Right renal pelvis (tissue), 4 donors: Measurements from ENCODE around the gene RCAN1. TPM values are rescaled to one million over a fixed set of nuclear protein-coding genes. Genes with fewer than 3 reads are reported as not detected.
A peak's percentile ranks its signal among the peaks of the same experiment; 100 is the strongest.

Experiments used
- DNase-seq, 4 donors: peaks; one replicate each; pipeline ENCODE4 v3.0.0-alpha.2; 2013; ENCODE audit warnings: low read depth in 4 of 4, low spot score in 3 of 4, missing footprints in 1 of 4
- polyA plus RNA-seq, 4 donors: library from polyadenylated mRNA; unstranded; fragments of 120-200 nt; gene quantifications; one replicate each; pipeline ENCODE4 v1.2.1, GENCODE V29; 2013; ENCODE audit not compliant: insufficient read length in 4 of 4

The RCAN1 gene
- polyA plus RNA-seq, 4 donors, result 34.8 to 39.6 (median 37.2) TPM

GRCh38 chr21:34545079-34545884 lies 69.6 kb downstream of the RCAN1 start:
- DNase-seq, result no peak

GRCh38 chr21:34544032-34544496 lies 70.8 kb downstream of the RCAN1 start:
- peak in 1 of 4 donors; percentile 44 for DNase-seq

GRCh38 chr21:34543017-34543416 lies 71.9 kb downstream of the RCAN1 start:
- no peak for DNase-seq

- no peak for DNase-seq
These were observed 74.7 kb downstream of the RCAN1 start for GRCh38 chr21:34540206-34540605.

GRCh38 chr21:34537838-34538237 lies 77.1 kb downstream of the RCAN1 start:
- no peak for DNase-seq

- DNase-seq, result no peak
These were observed 78.1 kb downstream of the RCAN1 start for GRCh38 chr21:34536820-34537219.

GRCh38 chr21:34536311-34536710 lies 78.6 kb downstream of the RCAN1 start:
- no peak for DNase-seq

GRCh38 chr21:34535886-34536285 lies 79.0 kb downstream of the RCAN1 start:
- DNase-seq, result no peak

- no peak for DNase-seq
These were observed 80.4 kb downstream of the RCAN1 start for GRCh38 chr21:34534522-34534921.

GRCh38 chr21:34533938-34534337 lies 81.0 kb downstream of the RCAN1 start:
- no peak for DNase-seq

GRCh38 chr21:34531399-34531798 lies 83.5 kb downstream of the RCAN1 start:
- DNase-seq, result no peak

GRCh38 chr21:34530261-34530660 lies 84.7 kb downstream of the RCAN1 start:
- no peak for DNase-seq

GRCh38 chr21:34528131-34528561 lies 86.8 kb downstream of the RCAN1 start:
- no peak for DNase-seq

GRCh38 chr21:34526618-34527290 lies 88.2 kb downstream of the RCAN1 start:
- peak; percentile 66 to 86 (median 81) for DNase-seq

- DNase-seq, result no peak
These were observed 88.7 kb downstream of the RCAN1 start for GRCh38 chr21:34526241-34526617.

GRCh38 chr21:34524646-34525601 lies 90.0 kb downstream of the RCAN1 start:
- DNase-seq, result no peak

- DNase-seq, result no peak
These were observed 91.8 kb downstream of the RCAN1 start for GRCh38 chr21:34523019-34523555.

GRCh38 chr21:34522284-34522683 lies 92.6 kb downstream of the RCAN1 start:
- no peak for DNase-seq

- no peak for DNase-seq
These were observed 93.4 kb downstream of the RCAN1 start for GRCh38 chr21:34521561-34521960.

- DNase-seq, result no peak
These were observed 94.0 kb downstream of the RCAN1 start for GRCh38 chr21:34520764-34521508.
